Loucy (cell line): ENCODE results near the gene RSPRY1.
A peak's percentile ranks its signal among the peaks of the same experiment; 100 is the strongest.

Experiments used
- EZH2phosphoT487 ChIP-seq: fragments of 200-600 bp; IDR thresholded peaks from 2 replicates; pipeline ENCODE4 v1.6.1; 2018; ENCODE audit warnings: antibody characterized with exemption, mild to moderate bottlenecking, moderate library complexity, borderline replicate concordance
- TF ChIP-seq, protein P1 (sequence below): fragments of 200-600 bp; sonication (generic); conservative IDR thresholded peaks from 2 replicates; pipeline ENCODE4 v1.5.1; 2014; ENCODE audit warnings: mild to moderate bottlenecking, antibody characterized with exemption, low read length

DNA sequence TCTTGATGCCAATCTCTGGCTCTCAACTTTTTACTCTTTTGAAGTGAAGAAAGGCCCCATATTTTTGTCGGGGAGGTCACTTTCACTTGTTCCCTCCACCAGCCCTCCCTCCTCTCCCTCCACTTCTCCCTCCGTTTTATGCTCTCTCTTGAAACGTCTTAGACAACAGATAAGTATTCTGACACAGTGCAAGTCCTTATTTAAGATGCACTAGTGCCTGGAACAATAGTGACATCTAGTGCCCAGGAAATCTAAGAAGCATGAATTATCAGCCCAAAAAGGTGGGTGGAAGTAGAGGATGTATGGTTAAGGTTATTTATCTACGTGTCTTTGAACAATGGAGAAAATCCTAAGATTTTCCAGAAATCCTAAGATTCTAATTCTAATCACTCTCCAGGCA, 18.2 kb upstream of the RSPRY1 start:
- TF ChIP-seq, protein P1, sequence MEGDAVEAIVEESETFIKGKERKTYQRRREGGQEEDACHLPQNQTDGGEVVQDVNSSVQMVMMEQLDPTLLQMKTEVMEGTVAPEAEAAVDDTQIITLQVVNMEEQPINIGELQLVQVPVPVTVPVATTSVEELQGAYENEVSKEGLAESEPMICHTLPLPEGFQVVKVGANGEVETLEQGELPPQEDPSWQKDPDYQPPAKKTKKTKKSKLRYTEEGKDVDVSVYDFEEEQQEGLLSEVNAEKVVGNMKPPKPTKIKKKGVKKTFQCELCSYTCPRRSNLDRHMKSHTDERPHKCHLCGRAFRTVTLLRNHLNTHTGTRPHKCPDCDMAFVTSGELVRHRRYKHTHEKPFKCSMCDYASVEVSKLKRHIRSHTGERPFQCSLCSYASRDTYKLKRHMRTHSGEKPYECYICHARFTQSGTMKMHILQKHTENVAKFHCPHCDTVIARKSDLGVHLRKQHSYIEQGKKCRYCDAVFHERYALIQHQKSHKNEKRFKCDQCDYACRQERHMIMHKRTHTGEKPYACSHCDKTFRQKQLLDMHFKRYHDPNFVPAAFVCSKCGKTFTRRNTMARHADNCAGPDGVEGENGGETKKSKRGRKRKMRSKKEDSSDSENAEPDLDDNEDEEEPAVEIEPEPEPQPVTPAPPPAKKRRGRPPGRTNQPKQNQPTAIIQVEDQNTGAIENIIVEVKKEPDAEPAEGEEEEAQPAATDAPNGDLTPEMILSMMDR = peak; percentile 92
- no peak for TF ChIP-seq EZH2phosphoT487
